Spleen (tissue), 11 donors: ENCODE measurements around the gene UNC50. TPM values are rescaled to one million over a fixed set of nuclear protein-coding genes. Genes with fewer than 3 reads are reported as not detected.

Experiments
- DNase-seq: peaks from one replicate; pipeline ENCODE4 v3.0.0-alpha.2; 2020
- H3K27ac ChIP-seq, 8 donors: fragments of 200-600 bp; sonication (generic) in 7 of 8; 1 replicate in 4 of 8; 2 replicates in 4 of 8; pipeline versions ENCODE4 v1.5.0 to v1.8.0; 2016 to 2021; ENCODE audit warnings: inconsistent platforms in 4 of 8, mild to moderate bottlenecking in 4 of 8, moderate library complexity in 1 of 8
- H3K27me3 ChIP-seq, 7 donors: fragments of 200-600 bp; sonication (generic) in 6 of 7; replicated peaks in 1 of 7; 1 replicate in 4 of 7; 2 replicates in 3 of 7; pipeline versions ENCODE4 v1.5.0 to v1.8.0; 2016 to 2021; ENCODE audit warnings: inconsistent platforms in 3 of 7, mild to moderate bottlenecking in 1 of 7
- H3K36me3 ChIP-seq, 6 donors: fragments of 200-600 bp; sonication (generic) in 5 of 6; 1 replicate in 4 of 6; 2 replicates in 2 of 6; pipeline versions ENCODE4 v1.5.0 to v1.8.0; 2016 to 2021; ENCODE audit warnings: inconsistent platforms in 2 of 6
- H3K4me1 ChIP-seq, 6 donors: fragments of 200-600 bp; sonication (generic) in 5 of 6; 1 replicate in 3 of 6; 2 replicates in 3 of 6; pipeline versions ENCODE4 v1.5.0 to v1.8.0; 2016 to 2021; ENCODE audit warnings: inconsistent platforms in 3 of 6
- H3K4me3 ChIP-seq, 8 donors: fragments of 200-600 bp; sonication (generic) in 7 of 8; 1 replicate in 4 of 8; 2 replicates in 4 of 8; pipeline versions ENCODE4 v1.5.0 to v1.8.0; 2016 to 2021; ENCODE audit warnings: inconsistent platforms in 4 of 8, mild to moderate bottlenecking in 4 of 8, moderate library complexity in 2 of 8
- H3K9me3 ChIP-seq, 8 donors: fragments of 200-600 bp; sonication (generic) in 7 of 8; 1 replicate in 4 of 8; 2 replicates in 4 of 8; pipeline versions ENCODE4 v1.5.0 to v1.8.0; 2016 to 2021; ENCODE audit warnings: inconsistent platforms in 4 of 8
- POLR2A ChIP-seq, 3 donors: fragments of 450-650 bp; IDR thresholded peaks; one replicate each; pipeline ENCODE4 v1.5.1; 2017; ENCODE audit warnings: antibody characterized with exemption in 3 of 3, mild to moderate bottlenecking in 1 of 3
- POLR2AphosphoS5 ChIP-seq, 3 donors: sonication (generic); formaldehyde crosslinking; IDR thresholded peaks; one replicate each; pipeline ENCODE4 v1.5.1; 2017; ENCODE audit warnings: antibody characterized with exemption in 3 of 3
- WGBS, 5 donors: extraction: QIAGEN DNeasy Blood & Tissue Kit in 3 of 5; methylation state at CpG; one replicate each; pipeline versions ENCODE4 v1.1.5 to v1.1.7; 2013 to 2018; 5-methylcytosine and 5-hydroxymethylcytosine counted together
- intact Hi-C: fragments of 100-400 bp; cut with DNase I; formaldehyde crosslinking; loops from one replicate; pipeline ENCODE4 v1.15.0; 2023; ENCODE audit warnings: low total_unique reads
- polyA plus RNA-seq, 3 donors: library from polyadenylated mRNA; stranded (reverse); fragments of 200-250 nt; gene quantifications; one replicate each; pipeline ENCODE4 v1.2.1, GENCODE V29; 2013
- total RNA-seq, 7 donors: library from RNA; depleted of rRNA in 3 of 7; stranded (reverse); fragments of >200 nt in 3 of 7; fragmentation: NEBNext Ultra II Directional in 4 of 7; extraction: Animal tissue kit (Norgen Biotek cat#: 25700) in 4 of 7; gene quantifications; one replicate each; pipeline versions ENCODE4 v1.1.0 to v1.2.1, GENCODE V29; 2016 to 2021
- TF ChIP-seq, protein P1 (sequence below), 11 experiments: fragments of 200-600 bp in 7 of 11; fragments of 450-650 bp in 4 of 11; sonication (generic) in 4 of 11; IDR thresholded peaks in 8 of 11; conservative IDR thresholded peaks in 3 of 11; 1 replicate in 7 of 11; 2 replicates in 4 of 11; pipeline versions ENCODE4 v1.4.0 to v1.8.0; 2016 to 2021; ENCODE audit warnings: antibody characterized with exemption in 11 of 11, inconsistent platforms in 4 of 11, mild to moderate bottlenecking in 1 of 11
- donor health status: healthy with polysubstance abuse.
- donor health status: DM: no; HTN: no; CAD: no; lungs with moderate emphysema.
- donor health status: DM: no; HTN: no; CAD: no.
- donor health status: Bipolar disorder and iron deficiency.
- donor health status: healthy.
- donor health status: DM: no; HTN: no; CAD: no.
- donor health status: DM: yes; HTN: yes; CAD: no.

The UNC50 gene
- total and polyA plus RNA-seq, 10 donors = 32.1 to 56.5 (median 43.3) TPM

- no peaks in the 10 kb centered on the region for H3K9me3 ChIP-seq
- H3K27ac ChIP-seq = peak overlapping the region; percentile 94 to 98 (median 96)
- 1 to 7% (median 5%) methylated on average over 7 of the region's 7 CpGs for WGBS, 5 donors
- H3K27me3 ChIP-seq = no peaks in the 10 kb centered on the region
- TF ChIP-seq POLR2A (IDR thresholded peaks at IDR 0.05) (no peak), POLR2AphosphoS5 (IDR thresholded peaks at IDR 0.05) (no peak)
- TF ChIP-seq, protein P1, sequence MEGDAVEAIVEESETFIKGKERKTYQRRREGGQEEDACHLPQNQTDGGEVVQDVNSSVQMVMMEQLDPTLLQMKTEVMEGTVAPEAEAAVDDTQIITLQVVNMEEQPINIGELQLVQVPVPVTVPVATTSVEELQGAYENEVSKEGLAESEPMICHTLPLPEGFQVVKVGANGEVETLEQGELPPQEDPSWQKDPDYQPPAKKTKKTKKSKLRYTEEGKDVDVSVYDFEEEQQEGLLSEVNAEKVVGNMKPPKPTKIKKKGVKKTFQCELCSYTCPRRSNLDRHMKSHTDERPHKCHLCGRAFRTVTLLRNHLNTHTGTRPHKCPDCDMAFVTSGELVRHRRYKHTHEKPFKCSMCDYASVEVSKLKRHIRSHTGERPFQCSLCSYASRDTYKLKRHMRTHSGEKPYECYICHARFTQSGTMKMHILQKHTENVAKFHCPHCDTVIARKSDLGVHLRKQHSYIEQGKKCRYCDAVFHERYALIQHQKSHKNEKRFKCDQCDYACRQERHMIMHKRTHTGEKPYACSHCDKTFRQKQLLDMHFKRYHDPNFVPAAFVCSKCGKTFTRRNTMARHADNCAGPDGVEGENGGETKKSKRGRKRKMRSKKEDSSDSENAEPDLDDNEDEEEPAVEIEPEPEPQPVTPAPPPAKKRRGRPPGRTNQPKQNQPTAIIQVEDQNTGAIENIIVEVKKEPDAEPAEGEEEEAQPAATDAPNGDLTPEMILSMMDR (IDR thresholded peaks at IDR 0.05 in 8 of 11, conservative IDR thresholded peaks at IDR 0.05 in 3 of 11) = no peak
- intact Hi-C loops = no loop called here
- peak overlapping the region; percentile 56 to 99 (median 92) for H3K4me3 ChIP-seq
- peaks cover 34 to 77% (median 63%) of the 10 kb centered on the region in 6 donors for H3K4me1 ChIP-seq
- H3K36me3 ChIP-seq = peaks cover 0 to 55% (median 27%) of the 10 kb centered on the region in 6 donors
- no peak for DNase-seq
Observed at GRCh38 chr2:98607741-98608115, 661 bp upstream of the UNC50 start.

- H3K36me3 ChIP-seq = peaks cover 0 to 55% (median 26%) of the 10 kb centered on the region in 6 donors
- intact Hi-C loops = no loop called here
- peak overlapping the region; percentile 56 to 99 (median 92) for H3K4me3 ChIP-seq
- WGBS, 5 donors = 3 to 6% (median 4%) methylated on average over 20 to 29 of the region's 29 CpGs
- H3K9me3 ChIP-seq = no peaks in the 10 kb centered on the region
- H3K27ac ChIP-seq = peak overlapping the region; percentile 94 to 98 (median 96)
- peak; percentile 85 for DNase-seq
- TF ChIP-seq POLR2AphosphoS5 (IDR thresholded peaks at IDR 0.05) (no peak), POLR2A (IDR thresholded peaks at IDR 0.05) (no peak)
- TF ChIP-seq, protein P1 (IDR thresholded peaks at IDR 0.05 in 8 of 11, conservative IDR thresholded peaks at IDR 0.05 in 3 of 11) = no peak
- no peaks in the 10 kb centered on the region for H3K27me3 ChIP-seq
- H3K4me1 ChIP-seq = peaks cover 34 to 89% (median 63%) of the 10 kb centered on the region in 6 donors
Observed at GRCh38 chr2:98608962-98609604, 694 bp downstream of the UNC50 start.

DNA sequence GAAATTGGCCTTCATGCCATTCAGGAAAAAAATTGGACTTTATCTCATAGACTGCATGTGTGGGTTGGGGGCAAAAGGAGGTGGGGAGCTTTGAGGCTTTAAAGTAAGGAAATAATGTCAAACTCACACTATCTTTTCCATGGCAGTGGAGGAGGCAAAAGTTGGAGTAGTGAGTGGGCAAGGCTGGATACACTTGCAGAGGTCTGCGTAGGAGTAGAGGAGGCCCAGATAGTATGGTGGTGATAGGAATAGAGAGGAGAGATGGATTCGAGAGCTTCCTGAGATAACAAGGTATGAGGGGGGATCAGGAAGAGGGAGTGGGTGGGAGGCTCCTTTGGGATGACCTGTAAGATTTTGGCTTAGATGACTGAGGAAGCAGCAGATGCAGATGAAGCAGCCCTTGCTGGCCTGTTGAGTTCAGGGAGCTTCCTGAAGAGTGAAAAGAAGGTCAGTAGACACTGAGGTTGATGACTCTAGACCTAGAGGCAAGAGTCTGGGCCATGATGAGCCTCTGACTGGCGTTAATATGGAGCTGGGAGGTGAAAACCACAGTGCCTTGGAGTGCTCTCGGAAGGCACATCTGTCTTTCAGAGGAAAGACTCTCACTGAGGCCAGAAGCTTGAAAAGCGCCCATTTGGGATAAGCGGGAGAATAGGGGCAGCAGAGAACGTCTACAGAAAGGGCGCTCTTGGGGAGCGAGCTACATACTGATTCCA lies 5.8 kb downstream of the UNC50 start:
- Histone ChIP-seq H3K4me3 (no peak overlapping the region), H3K36me3 (peaks cover 0 to 94% (median 62%) of the 10 kb centered on the region in 6 donors), H3K9me3 (no peaks in the 10 kb centered on the region), H3K4me1 (peaks cover 17 to 52% (median 28%) of the 10 kb centered on the region in 6 donors), H3K27ac (peak overlapping the region in 1 of 8 donors; percentile 8), H3K27me3 (no peaks in the 10 kb centered on the region)
- 93 to 99% (median 96%) methylated on average over 9 of the region's 9 CpGs for WGBS, 5 donors
- TF ChIP-seq POLR2A (IDR thresholded peaks at IDR 0.05) = no peak
- no peak for DNase-seq
- intact Hi-C loops = no loop called here

DNA sequence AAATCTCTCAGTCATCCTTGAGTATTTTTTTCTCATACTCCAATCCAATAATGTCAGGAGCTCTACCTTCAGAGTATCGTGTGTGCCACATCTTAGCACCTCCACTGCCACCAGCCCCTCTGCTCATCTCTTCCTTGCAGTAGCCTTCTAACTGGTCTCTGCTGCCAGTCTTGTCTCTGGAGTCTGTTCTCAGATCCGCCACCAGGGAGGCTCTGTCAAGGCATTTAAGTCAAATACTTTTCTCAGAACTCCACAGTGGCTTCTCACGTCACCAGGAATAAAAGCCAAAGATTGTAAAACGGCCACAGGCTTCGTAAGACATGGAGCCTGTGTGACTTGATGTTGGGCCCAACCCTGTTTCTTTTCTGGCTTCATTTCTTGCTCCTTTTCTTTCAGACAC lies 7.1 kb downstream of the UNC50 start:
- peaks cover 6 to 39% (median 15%) of the 10 kb centered on the region in 6 donors for H3K4me1 ChIP-seq
- peaks cover 0 to 98% (median 62%) of the 10 kb centered on the region in 6 donors for H3K36me3 ChIP-seq
- TF ChIP-seq, protein P1 (IDR thresholded peaks at IDR 0.05 in 8 of 11, conservative IDR thresholded peaks at IDR 0.05 in 3 of 11) = no peak
- TF ChIP-seq POLR2AphosphoS5 (IDR thresholded peaks at IDR 0.05) (no peak), POLR2A (IDR thresholded peaks at IDR 0.05) (no peak)
- H3K9me3 ChIP-seq = no peaks in the 10 kb centered on the region
- DNase-seq = no peak
- intact Hi-C loops = no loop called here
- no peak overlapping the region for H3K4me3 ChIP-seq
- H3K27me3 ChIP-seq = no peaks in the 10 kb centered on the region
- H3K27ac ChIP-seq = no peak overlapping the region
- 93 to 96% (median 94%) methylated on average over 5 of the region's 5 CpGs for WGBS, 5 donors
